K562 (cell line): ENCODE measurements around the gene ZBP1. TPM values are rescaled to one million over a fixed set of nuclear protein-coding genes. Genes with fewer than 3 reads are reported as not detected.

Source experiments
- ATAC-seq: fragments of 200-7000 bp; cut with Tn5 transposase; 3 replicates; pipeline ENCODE4 v1.9.1; 2020; ENCODE audit warnings: moderate library complexity
- BruUV-seq: library from RNA; stranded (reverse); fragments of 400-500 nt; replicated peaks from 2 replicates; lab custom pipeline; 2021; lab: Mats Ljungman, UMichigan
- CTCF ChIA-PET: fragments of 300-600 bp; formaldehyde crosslinking; extraction: SDS; loops from one replicate; lab custom pipeline; 2021; ENCODE audit warnings: low intra/inter-chr PET ratio; lab: Yijun Ruan, JAX
- POLR2A ChIA-PET: fragments of 300-600, 350-650 bp; sonication (Branson Sonifier 250); formaldehyde crosslinking; extraction: SDS; loops from one replicate; lab custom pipeline; 2021; ENCODE audit warnings: antibody characterized with exemption, inconsistent platforms; lab: Yijun Ruan, JAX
- DNase-seq, 4 experiments: peaks; one replicate each; pipeline versions ENCODE4 v3.0.0 to v3.0.0-alpha.2; 2011 to 2018; ENCODE audit warnings: low spot score in 3 of 4, mixed read lengths in 3 of 4; ENCODE audit errors: extremely low read depth in 1 of 4
- FAIRE-seq: peaks from 2 replicates; lab custom pipeline; 2011; peaks lifted over from hg19 to GRCh38; lab: Jason Lieb, UNC
- H2AFZ ChIP-seq: 2 replicates; pipeline ENCODE4 v1.6.0; 2011; ENCODE audit warnings: low read depth, low read length, control low read depth, inconsistent platforms
- H3K27ac ChIP-seq: fragments of 200-600 bp; 3 replicates; pipeline ENCODE4 v1.8.0; 2011; ENCODE audit warnings: low read depth, mild to moderate bottlenecking, control low read depth, inconsistent platforms, low read length, moderate library complexity, mixed read lengths; ENCODE audit errors: extremely low read depth
- H3K27me3 ChIP-seq, 2 experiments: fragments of 300-600 bp in 1 of 2; 2 replicates in 1 of 2; 3 replicates in 1 of 2; pipeline versions ENCODE4 v1.6.0 to v1.8.0; 2011; ENCODE audit warnings: inconsistent platforms in 2 of 2, low read length in 2 of 2, mild to moderate bottlenecking in 1 of 2, mixed read lengths in 1 of 2, moderate library complexity in 1 of 2; ENCODE audit not compliant: control insufficient read depth in 2 of 2, insufficient read depth in 2 of 2
- H3K36me3 ChIP-seq: fragments of 300-600 bp; 3 replicates; pipeline ENCODE4 v1.8.0; 2011; ENCODE audit warnings: mild to moderate bottlenecking, low read length, inconsistent platforms; ENCODE audit not compliant: control insufficient read depth, insufficient read depth
- H3K4me1 ChIP-seq, 2 experiments: fragments of 200-600 bp in 1 of 2; replicated peaks in 1 of 2; 2 replicates in 1 of 2; 3 replicates in 1 of 2; pipeline versions ENCODE4 v1.5.1 to v1.8.0; 2011; ENCODE audit warnings: inconsistent platforms in 2 of 2, low read length in 2 of 2, mild to moderate bottlenecking in 1 of 2, mixed read lengths in 1 of 2, moderate library complexity in 1 of 2; ENCODE audit not compliant: control insufficient read depth in 2 of 2, insufficient read depth in 2 of 2
- H3K4me2 ChIP-seq: 2 replicates; pipeline ENCODE4 v1.6.1; 2011; ENCODE audit warnings: low read length, control low read depth, inconsistent platforms, mixed read lengths; ENCODE audit not compliant: insufficient read depth
- H3K4me3 ChIP-seq: fragments of 200-600 bp; sonication (generic), shearing (Covaris generic); 2 replicates; pipeline ENCODE4 v1.5.1; 2016; ENCODE audit warnings: control low read depth, inconsistent platforms
- H3K79me2 ChIP-seq: fragments of 200-600 bp; 3 replicates; pipeline ENCODE4 v1.8.0; 2011; ENCODE audit warnings: low read length, inconsistent platforms; ENCODE audit not compliant: control insufficient read depth, insufficient read depth
- H3K9ac ChIP-seq, 2 experiments: 2 replicates each; pipeline versions ENCODE4 v1.6.0 to v1.6.1; 2011; ENCODE audit warnings: low read depth in 2 of 2, low read length in 2 of 2, control low read depth in 1 of 2, inconsistent platforms in 1 of 2, mild to moderate bottlenecking in 1 of 2, mixed read lengths in 1 of 2; ENCODE audit not compliant: insufficient read depth in 1 of 2
- H3K9me1 ChIP-seq: one replicate; pipeline ENCODE4 v1.6.0; 2011; ENCODE audit warnings: inconsistent platforms, mild to moderate bottlenecking, low read length, moderate library complexity; ENCODE audit not compliant: control insufficient read depth, insufficient read depth
- H3K9me3 ChIP-seq: replicated peaks from 2 replicates; pipeline ENCODE4 v1.5.1; 2011; ENCODE audit warnings: low read depth, low read length, inconsistent platforms; ENCODE audit not compliant: control insufficient read depth, insufficient read depth
- H4K20me1 ChIP-seq: replicated peaks from 2 replicates; pipeline ENCODE4 v1.6.1; 2011; ENCODE audit warnings: low read length, inconsistent platforms, mixed read lengths; ENCODE audit not compliant: control insufficient read depth, insufficient read depth
- CREB3 ChIP-seq: fragments of 450-650 bp; conservative IDR thresholded peaks from 2 replicates; pipeline ENCODE4 v1.6.1; 2016; ENCODE audit warnings: missing genetic modification characterization, low read depth, mild to moderate bottlenecking, missing compliant biosample characterization, moderate library complexity
- ESRRB ChIP-seq: fragments of 250-450 bp; sonication (Bioruptor Pico); IDR thresholded peaks from 2 replicates; pipeline ENCODE4 v1.5.0; 2020; ENCODE audit warnings: mild to moderate bottlenecking, moderate library complexity, borderline replicate concordance
- FIP1L1 ChIP-seq: fragments of 200-400 bp; formaldehyde crosslinking; IDR thresholded peaks from 2 replicates; pipeline ENCODE4 v1.6.1; 2018; ENCODE audit warnings: mild to moderate bottlenecking, low read depth, low read length; ENCODE audit not compliant: poor library complexity, severe bottlenecking
- FOS ChIP-seq: IDR thresholded peaks from 3 replicates; pipeline ENCODE4 v1.6.1; 2011; ENCODE audit not compliant: insufficient read length; ENCODE audit errors: extremely low read depth
- FOXK1 ChIP-seq: sonication (generic); formaldehyde crosslinking; IDR thresholded peaks from 2 replicates; pipeline ENCODE4 v1.8.0; 2022; ENCODE audit warnings: missing genetic modification reagents, mild to moderate bottlenecking, borderline replicate concordance
- ILF3 ChIP-seq: fragments of 450-650 bp; IDR thresholded peaks from 2 replicates; pipeline ENCODE4 v1.6.1; 2018; ENCODE audit warnings: antibody characterized with exemption, mild to moderate bottlenecking, moderate library complexity, borderline replicate concordance
- KAT8 ChIP-seq: fragments of 450-650 bp; IDR thresholded peaks from 2 replicates; pipeline ENCODE4 v1.6.1; 2016; ENCODE audit warnings: low read depth, mild to moderate bottlenecking
- ZNF707 ChIP-seq: fragments of 250-450 bp; sonication (Bioruptor Pico); conservative IDR thresholded peaks from 2 replicates; pipeline ENCODE4 v1.8.0; 2022; ENCODE audit warnings: inconsistent platforms, mild to moderate bottlenecking, moderate library complexity
- ZNF740 ChIP-seq, 3 experiments: fragments of 200-800 bp in 1 of 3; sonication (Bioruptor generic) in 1 of 3; sonication (generic) in 1 of 3; formaldehyde crosslinking in 1 of 3; IDR thresholded peaks; 2 replicates each; pipeline versions ENCODE4 v1.6.1 to v1.8.0; 2016 to 2022; ENCODE audit warnings: mild to moderate bottlenecking in 2 of 3, missing compliant biosample characterization in 2 of 3, missing genetic modification characterization in 2 of 3, missing genetic modification reagents in 1 of 3
- ZNF830 ChIP-seq: fragments of 250-450 bp; sonication (Bioruptor Pico); IDR thresholded peaks from 2 replicates; pipeline ENCODE4 v1.5.0; 2021; ENCODE audit warnings: mild to moderate bottlenecking
- WGBS: fragments of 100-300 bp; shearing (Covaris generic); methylation state at CpG from one replicate; pipeline ENCODE4 v1.1.6; 2016; ENCODE audit warnings: low coverage, mixed read lengths; ENCODE audit not compliant: insufficient coverage; ENCODE audit errors: missing lambda C conversion rate; 5-methylcytosine and 5-hydroxymethylcytosine counted together
- in situ Hi-C: fragments of 300-500 bp; cut with MboI; formaldehyde crosslinking; loops from 4 replicates; pipeline ENCODE4 v1.15.0; 2018; ENCODE audit warnings: inconsistent platforms, mixed read lengths
- intact Hi-C: fragments of 100-400 bp; cut with micrococcal nuclease; formaldehyde crosslinking; loops from 2 replicates; pipeline ENCODE4 v1.14.2; 2022
- polyA plus RNA-seq, 8 experiments: library from polyadenylated mRNA; depleted of rRNA in 4 of 8; stranded (reverse) in 5 of 8; unstranded in 3 of 8; fragments of >200 nt; fragmentation: Nextera tagmentation in 2 of 8; fragmentation: Illumina TruSeq in 1 of 8; extraction: Ambion mirVana in 2 of 8; extraction: Trizol in 1 of 8; gene quantifications; 2 replicates each; pipeline versions ENCODE4 v1.2.1 to v1.2.3, GENCODE V29; 2011 to 2014; ENCODE audit warnings: inconsistent platforms in 1 of 8, missing spikeins in 1 of 8
- total RNA-seq, 7 experiments: library from RNA; depleted of rRNA in 6 of 7; stranded (reverse); fragments of >200 nt in 6 of 7; fragmentation: Illumina TruSeq in 2 of 7; extraction: Trizol in 2 of 7; gene quantifications; 2 replicates each; pipeline versions ENCODE4 v1.2.1 to v1.2.3, GENCODE V29; 2011 to 2021; ENCODE audit warnings: low replicate concordance in 1 of 7
- TF ChIP-seq, protein P1 (sequence below): fragments of 250-450 bp; sonication (Bioruptor Pico); IDR thresholded peaks from 2 replicates; pipeline ENCODE4 v1.5.1; 2021; ENCODE audit warnings: mild to moderate bottlenecking
- TF ChIP-seq, protein P2 (sequence below): sonication (generic); formaldehyde crosslinking; IDR thresholded peaks from 2 replicates; pipeline ENCODE4 v1.8.0; 2022; ENCODE audit warnings: missing genetic modification reagents, mild to moderate bottlenecking, borderline replicate concordance
- TF ChIP-seq, protein P3 (sequence below): fragments of 200-800 bp; sonication (Bioruptor generic); IDR thresholded peaks from 2 replicates; pipeline ENCODE4 v1.6.1; 2017; ENCODE audit warnings: missing genetic modification characterization, missing compliant biosample characterization

The ZBP1 gene
- total and polyA plus RNA-seq, 9 of the 15 experiments (the other 6 are each of a cell fraction or from before 2014, with no cell fraction given): not detected

DNA sequence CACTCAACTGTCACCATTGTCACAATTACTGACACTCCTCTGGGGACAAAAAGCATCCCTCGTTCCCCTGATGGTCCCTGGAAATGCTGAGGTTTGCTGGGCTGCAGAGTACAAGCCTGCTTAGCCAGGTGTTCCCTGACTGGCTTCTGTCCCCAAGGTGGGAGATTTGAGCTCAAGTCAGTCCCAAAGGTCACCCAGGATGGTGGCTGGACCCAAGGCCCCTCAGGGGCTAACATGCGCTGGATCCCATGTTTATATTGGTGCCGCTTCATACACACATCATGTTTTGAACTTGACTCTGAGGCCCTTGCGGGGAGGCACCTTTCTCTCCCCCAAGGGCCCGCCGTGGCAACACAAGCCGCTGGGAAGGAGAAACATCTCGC is 45.4 kb upstream of the ZBP1 start:
- no peak for FAIRE-seq
- intact Hi-C loops: no loop called here
- TF ChIP-seq ILF3 (no peak), ESRRB (CRISPR knock-in tag) (no peak), FIP1L1 (no peak), CREB3 (tag) (no peak), ZNF707 (CRISPR knock-in tag) (no peak), ZNF830 (CRISPR knock-in tag) (no peak), FOS (no peak), FOXK1 (no peak), ZNF740 (CRISPR knock-in tag; IDR thresholded peaks at IDR 0.05) (no peak), ZNF740 (tag; IDR thresholded peaks at IDR 0.05) (no peak), KAT8 (no peak)
- TF ChIP-seq, protein P1, sequence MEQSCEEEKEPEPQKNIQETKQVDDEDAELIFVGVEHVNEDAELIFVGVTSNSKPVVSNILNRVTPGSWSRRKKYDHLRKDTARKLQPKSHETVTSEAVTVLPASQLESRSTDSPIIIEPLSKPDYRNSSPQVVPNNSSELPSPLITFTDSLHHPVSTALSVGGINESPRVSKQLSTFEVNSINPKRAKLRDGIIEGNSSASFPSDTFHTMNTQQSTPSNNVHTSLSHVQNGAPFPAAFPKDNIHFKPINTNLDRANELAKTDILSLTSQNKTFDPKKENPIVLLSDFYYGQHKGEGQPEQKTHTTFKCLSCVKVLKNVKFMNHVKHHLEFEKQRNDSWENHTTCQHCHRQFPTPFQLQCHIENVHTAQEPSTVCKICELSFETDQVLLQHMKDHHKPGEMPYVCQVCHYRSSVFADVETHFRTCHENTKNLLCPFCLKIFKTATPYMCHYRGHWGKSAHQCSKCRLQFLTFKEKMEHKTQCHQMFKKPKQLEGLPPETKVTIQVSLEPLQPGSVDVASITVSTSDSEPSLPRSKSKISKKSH (CRISPR knock-in tag): no peak
- TF ChIP-seq, protein P2, sequence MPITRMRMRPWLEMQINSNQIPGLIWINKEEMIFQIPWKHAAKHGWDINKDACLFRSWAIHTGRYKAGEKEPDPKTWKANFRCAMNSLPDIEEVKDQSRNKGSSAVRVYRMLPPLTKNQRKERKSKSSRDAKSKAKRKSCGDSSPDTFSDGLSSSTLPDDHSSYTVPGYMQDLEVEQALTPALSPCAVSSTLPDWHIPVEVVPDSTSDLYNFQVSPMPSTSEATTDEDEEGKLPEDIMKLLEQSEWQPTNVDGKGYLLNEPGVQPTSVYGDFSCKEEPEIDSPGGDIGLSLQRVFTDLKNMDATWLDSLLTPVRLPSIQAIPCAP (CRISPR knock-in tag): no peak
- TF ChIP-seq, protein P3, sequence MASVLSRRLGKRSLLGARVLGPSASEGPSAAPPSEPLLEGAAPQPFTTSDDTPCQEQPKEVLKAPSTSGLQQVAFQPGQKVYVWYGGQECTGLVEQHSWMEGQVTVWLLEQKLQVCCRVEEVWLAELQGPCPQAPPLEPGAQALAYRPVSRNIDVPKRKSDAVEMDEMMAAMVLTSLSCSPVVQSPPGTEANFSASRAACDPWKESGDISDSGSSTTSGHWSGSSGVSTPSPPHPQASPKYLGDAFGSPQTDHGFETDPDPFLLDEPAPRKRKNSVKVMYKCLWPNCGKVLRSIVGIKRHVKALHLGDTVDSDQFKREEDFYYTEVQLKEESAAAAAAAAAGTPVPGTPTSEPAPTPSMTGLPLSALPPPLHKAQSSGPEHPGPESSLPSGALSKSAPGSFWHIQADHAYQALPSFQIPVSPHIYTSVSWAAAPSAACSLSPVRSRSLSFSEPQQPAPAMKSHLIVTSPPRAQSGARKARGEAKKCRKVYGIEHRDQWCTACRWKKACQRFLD: no peak

More for the DNA sequence above, 45.4 kb upstream of the ZBP1 start:
- Histone ChIP-seq H3K4me3 (no peak overlapping the region), H3K9ac (no peak overlapping the region), H3K9me1 (no peaks in the 10 kb centered on the region), H3K36me3 (no peaks in the 10 kb centered on the region), H3K9me3 (no peaks in the 10 kb centered on the region), H3K27me3 (peaks cover 24 to 89% of the 10 kb centered on the region in 2 experiments; a peak in 4 of 5 replicates), H3K27ac (no peak overlapping the region), H3K79me2 (no peaks in the 10 kb centered on the region), H4K20me1 (peaks cover 9% of the 10 kb centered on the region; the same call in 1 of the 2 replicates), H3K4me2 (no peak overlapping the region), H3K4me1 (no peaks in the 10 kb centered on the region; a peak in 1 of 5 replicates), H2AFZ (no peak overlapping the region)
- in situ Hi-C loops: no loop called here
- ATAC-seq: no peak
- no peak for DNase-seq
- no TSS peak for BruUV-seq
- ChIA-PET POLR2A (interaction anchor here (0.6 to 0.7 kb wide), 2 partner anchors 19 to 145 kb away, joined by 3 to 4 read pairs; no protein-coding TSS in a partner anchor), CTCF (no interaction called here)
- 3% methylated on average over 8 of the region's 8 CpGs for WGBS
